Islet of Langerhans (tissue), 1 donor: ENCODE data around the gene C2.
"Not testable (repeated sequence)": the region's sequence is repeated elsewhere in the genome, so short reads cannot be mapped to it uniquely, and the experiment has no call there.

ENCODE experiments used
- FAIRE-seq: peaks from one replicate; lab custom pipeline; 2011; peaks lifted over from hg19 to GRCh38; lab: Jason Lieb, UNC

Gene C2

GRCh38 chr6:31899215-31899614, 28.3 kb upstream of the C2 start:
- no peak for FAIRE-seq

- FAIRE-seq, result no peak
Observed at GRCh38 chr6:31899882-31900722, 27.4 kb upstream of the C2 start.

- no peak for FAIRE-seq
Observed at GRCh38 chr6:31900917-31901414, 26.6 kb upstream of the C2 start.

- no peak for FAIRE-seq
Observed at GRCh38 chr6:31901415-31901952, 26.0 kb upstream of the C2 start.

GRCh38 chr6:31901953-31902643, 25.4 kb upstream of the C2 start, which contains the start of gene ZBTB12:
TSS of gene ZBTB12 (minus strand) at chr6:31902086. CDS start at chr6:31901305, 781 bp downstream.
- no peak for FAIRE-seq

GRCh38 chr6:31903957-31904356, 23.6 kb upstream of the C2 start:
- no peak for FAIRE-seq

GRCh38 chr6:31905041-31905440, 22.5 kb upstream of the C2 start:
- FAIRE-seq, result no peak

GRCh38 chr6:31906122-31906521, 21.4 kb upstream of the C2 start:
- FAIRE-seq, result no peak

- FAIRE-seq, result not testable (repeated sequence)
Observed at GRCh38 chr6:31906727-31907126, 20.8 kb upstream of the C2 start.

- FAIRE-seq, result no peak
Observed at GRCh38 chr6:31907158-31907813, 20.2 kb upstream of the C2 start.

- FAIRE-seq, result not testable (repeated sequence)
Observed at GRCh38 chr6:31908255-31908654, 19.3 kb upstream of the C2 start.

- no peak for FAIRE-seq
Observed at GRCh38 chr6:31908791-31909190, 18.7 kb upstream of the C2 start.

GRCh38 chr6:31909298-31909697, 18.2 kb upstream of the C2 start:
- not testable (repeated sequence) for FAIRE-seq

- no peak for FAIRE-seq
Observed at GRCh38 chr6:31911826-31912585, 15.5 kb upstream of the C2 start.

- FAIRE-seq, result no peak
Observed at GRCh38 chr6:31915351-31915750, 12.2 kb upstream of the C2 start.

- FAIRE-seq, result no peak
Observed at GRCh38 chr6:31915756-31916155, 11.8 kb upstream of the C2 start.

GRCh38 chr6:31918069-31918720, 9.3 kb upstream of the C2 start:
- no peak for FAIRE-seq

- no peak for FAIRE-seq
Observed at GRCh38 chr6:31919624-31920303, 7.8 kb upstream of the C2 start.

GRCh38 chr6:31920811-31921210, 6.7 kb upstream of the C2 start:
- no peak for FAIRE-seq

- no peak for FAIRE-seq
Observed at GRCh38 chr6:31922942-31923341, 4.6 kb upstream of the C2 start.
